Coronary artery (tissue), 2 donors: ENCODE measurements around the gene TNFRSF8.
A peak's percentile ranks its signal among the peaks of the same experiment; 100 is the strongest.

Experiments used
- DNase-seq: peaks from one replicate; pipeline ENCODE4 v3.0.0-alpha.2; 2017; ENCODE audit warnings: low spot score
- H3K27ac ChIP-seq, 2 donors: fragments of 200-600 bp; sonication (generic); one replicate each; pipeline ENCODE4 v1.5.1; 2016 to 2019
- H3K4me3 ChIP-seq: fragments of 200-600 bp; sonication (generic); 2 replicates; pipeline ENCODE4 v1.5.1; 2016; ENCODE audit warnings: mild to moderate bottlenecking, moderate library complexity
- CTCF ChIP-seq: fragments of 200-600 bp; sonication (generic); IDR thresholded peaks from one replicate; pipeline ENCODE4 v1.5.1; 2019; ENCODE audit warnings: antibody characterized with exemption

The TNFRSF8 gene

GRCh38 chr1:12128120-12128519 is 65.0 kb downstream of the TNFRSF8 start:
- TF ChIP-seq CTCF: no peak

GRCh38 chr1:12129624-12130023 is 66.5 kb downstream of the TNFRSF8 start:
- DNase-seq: no peak
- no peak overlapping the region for H3K4me3 ChIP-seq
- no peak overlapping the region for H3K27ac ChIP-seq
- no peak for TF ChIP-seq CTCF

More at GRCh38 chr1:12128120-12128519, 65.0 kb downstream of the TNFRSF8 start:
- Histone ChIP-seq H3K27ac (no peak overlapping the region), H3K4me3 (no peak overlapping the region)
- no peak for DNase-seq

GRCh38 chr1:12130466-12131130 is 67.5 kb downstream of the TNFRSF8 start:
- DNase-seq: peak; percentile 63
- Histone ChIP-seq H3K27ac (peak overlapping the region in 1 of 2 donors; percentile 35), H3K4me3 (no peak overlapping the region)
- no peak for TF ChIP-seq CTCF

GRCh38 chr1:12132078-12132477 is 69.0 kb downstream of the TNFRSF8 start:
- DNase-seq: no peak
- Histone ChIP-seq H3K27ac (peak overlapping the region in 1 of 2 donors; percentile 69), H3K4me3 (no peak overlapping the region)
- no peak for TF ChIP-seq CTCF

GRCh38 chr1:12134716-12135115 is 71.6 kb downstream of the TNFRSF8 start:
- peak; percentile 61 for DNase-seq
- H3K27ac ChIP-seq: no peak overlapping the region
- TF ChIP-seq CTCF: no peak
- no peak overlapping the region for H3K4me3 ChIP-seq

GRCh38 chr1:12135612-12136011 is 72.5 kb downstream of the TNFRSF8 start:
- TF ChIP-seq CTCF: no peak
- DNase-seq: peak; percentile 72
- Histone ChIP-seq H3K27ac (peak overlapping the region in 1 of 2 donors; percentile 40), H3K4me3 (no peak overlapping the region)

GRCh38 chr1:12136916-12137610 is 74.0 kb downstream of the TNFRSF8 start:
- TF ChIP-seq CTCF: no peak
- no peak overlapping the region for H3K4me3 ChIP-seq
- no peak overlapping the region for H3K27ac ChIP-seq
- DNase-seq: no peak
